NCI-H2029 (cell line): ENCODE measurements around the gene HAUS8.
"Not testable (repeated sequence)": the region's sequence is repeated elsewhere in the genome, so short reads cannot be mapped to it uniquely, and the experiment has no call there.

Experiments used
- DNase-seq: peaks from one replicate; lab custom pipeline; 2025; lab: John Stamatoyannopoulos, UW

The HAUS8 gene

DNA sequence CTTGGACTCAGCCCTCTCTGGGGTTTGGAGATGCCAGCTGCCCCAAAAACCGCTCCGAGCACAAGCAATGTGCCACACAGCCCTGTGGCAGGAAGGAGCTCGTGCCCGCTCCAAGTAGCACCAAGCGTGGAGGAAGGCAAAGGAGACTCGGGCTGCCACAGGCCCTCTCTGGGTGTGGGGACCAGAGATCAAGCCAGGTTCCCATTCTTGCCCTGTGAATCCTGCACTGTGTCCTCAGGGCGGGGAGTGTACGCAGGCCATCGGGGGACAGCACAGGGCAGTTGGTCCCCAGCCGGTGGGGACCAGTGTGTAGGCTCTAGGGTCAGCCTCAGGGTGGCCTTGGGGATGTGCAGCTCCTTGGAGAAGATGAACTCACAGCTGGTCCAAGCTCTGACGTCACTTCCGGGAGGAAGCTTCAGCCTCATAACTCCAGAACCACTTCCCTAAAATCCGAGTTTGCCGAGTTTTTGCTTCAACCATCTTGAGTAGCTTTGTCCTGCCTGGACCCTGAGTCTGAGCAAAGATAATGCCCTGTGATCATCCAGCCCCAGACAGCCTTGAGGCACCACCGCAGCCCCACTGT, 39.3 kb downstream of the HAUS8 start:
- DNase-seq: no peak

GRCh38 chr19:17031741-17032140, 43.5 kb downstream of the HAUS8 start:
- no peak for DNase-seq

- DNase-seq: no peak
These were observed 47.7 kb downstream of the HAUS8 start for GRCh38 chr19:17027535-17027975.

DNA sequence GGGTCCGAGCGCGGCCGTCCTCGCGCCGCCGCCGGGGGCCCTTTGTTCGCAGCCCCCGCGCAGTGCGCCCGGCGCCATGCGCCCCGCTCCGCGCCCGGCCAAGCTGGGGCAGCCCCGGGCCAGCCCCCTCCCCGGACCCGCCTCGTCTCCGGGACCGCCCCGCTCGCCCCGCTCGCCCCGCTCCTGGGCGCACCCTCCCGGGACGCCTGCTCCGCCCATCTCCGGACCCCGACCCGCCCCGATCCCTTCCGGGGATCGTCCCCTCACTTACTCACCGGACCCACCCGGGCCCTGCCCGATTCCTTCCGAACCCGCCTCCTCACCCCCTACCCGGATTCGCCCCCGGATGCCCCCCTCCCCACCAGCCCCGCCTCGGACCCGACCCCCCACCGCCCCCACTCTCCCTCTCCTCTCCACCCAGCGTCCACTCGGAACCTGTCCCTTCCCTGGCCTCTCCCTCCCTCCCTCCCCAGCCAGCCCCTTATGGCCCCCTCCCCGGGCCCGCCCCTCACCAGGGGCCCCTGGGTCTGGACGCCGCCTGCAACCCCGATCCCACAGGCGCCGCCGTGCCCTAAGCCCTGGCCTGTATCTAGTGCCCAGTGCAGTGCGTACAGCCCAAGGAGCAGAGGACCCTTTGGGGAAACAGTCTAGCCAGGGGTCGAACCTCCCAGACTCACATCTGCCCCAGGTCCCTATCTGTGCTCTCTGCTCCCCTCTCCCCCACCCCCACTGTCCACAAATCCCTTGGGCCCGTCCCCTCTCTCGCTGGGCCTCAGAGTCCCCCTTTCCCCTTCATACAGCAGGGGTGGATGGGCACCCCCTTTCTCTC, 48.3 kb downstream of the HAUS8 start, which contains the start of gene CPAMD8:
Gene CPAMD8, minus strand, starts transcription at position 105 of the 829 bp plus-strand sequence. CDS start 168 bp downstream, outside the sequence.
- DNase-seq: no peak

DNA sequence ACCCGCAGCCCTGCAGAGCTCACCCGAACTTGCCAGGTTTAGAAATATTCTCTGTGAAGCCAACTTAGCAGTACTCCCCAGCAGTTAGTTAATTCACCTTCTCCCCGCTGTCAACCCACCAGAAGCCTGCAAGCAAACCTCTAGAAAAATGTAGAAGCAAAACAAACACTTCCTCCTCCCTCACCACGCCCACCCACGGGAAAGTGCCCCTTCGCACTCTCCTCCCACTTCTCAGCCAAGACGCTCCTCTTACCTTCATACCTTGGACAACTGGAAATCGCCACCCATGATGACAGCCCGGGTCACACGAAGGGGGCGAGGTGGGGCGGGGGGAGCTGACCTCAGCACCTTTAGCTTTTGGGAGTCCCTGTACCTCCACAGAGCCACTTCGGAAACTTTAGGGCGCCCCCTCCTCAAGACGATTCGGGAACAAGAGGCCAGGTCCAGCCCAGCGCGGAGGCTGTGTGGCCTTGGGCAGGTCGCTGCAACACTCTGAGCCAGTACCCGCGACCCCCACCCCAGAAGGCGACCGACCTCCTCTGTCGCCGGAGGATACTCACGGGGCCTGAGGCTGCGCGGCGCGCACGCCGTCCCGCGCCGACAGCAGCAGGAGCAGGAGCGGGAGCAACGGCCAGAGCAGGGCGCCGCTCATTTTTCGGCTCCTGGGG, 49.1 kb downstream of the HAUS8 start:
- no peak for DNase-seq

- DNase-seq: no peak
These were observed 49.9 kb downstream of the HAUS8 start for GRCh38 chr19:17025361-17025760.

GRCh38 chr19:17024941-17025340, 50.3 kb downstream of the HAUS8 start:
- DNase-seq: not testable (repeated sequence)

- DNase-seq: no peak
These were observed 51.4 kb downstream of the HAUS8 start for GRCh38 chr19:17023805-17024204.

- DNase-seq: no peak
These were observed 52.5 kb downstream of the HAUS8 start for GRCh38 chr19:17022738-17023137.

DNA sequence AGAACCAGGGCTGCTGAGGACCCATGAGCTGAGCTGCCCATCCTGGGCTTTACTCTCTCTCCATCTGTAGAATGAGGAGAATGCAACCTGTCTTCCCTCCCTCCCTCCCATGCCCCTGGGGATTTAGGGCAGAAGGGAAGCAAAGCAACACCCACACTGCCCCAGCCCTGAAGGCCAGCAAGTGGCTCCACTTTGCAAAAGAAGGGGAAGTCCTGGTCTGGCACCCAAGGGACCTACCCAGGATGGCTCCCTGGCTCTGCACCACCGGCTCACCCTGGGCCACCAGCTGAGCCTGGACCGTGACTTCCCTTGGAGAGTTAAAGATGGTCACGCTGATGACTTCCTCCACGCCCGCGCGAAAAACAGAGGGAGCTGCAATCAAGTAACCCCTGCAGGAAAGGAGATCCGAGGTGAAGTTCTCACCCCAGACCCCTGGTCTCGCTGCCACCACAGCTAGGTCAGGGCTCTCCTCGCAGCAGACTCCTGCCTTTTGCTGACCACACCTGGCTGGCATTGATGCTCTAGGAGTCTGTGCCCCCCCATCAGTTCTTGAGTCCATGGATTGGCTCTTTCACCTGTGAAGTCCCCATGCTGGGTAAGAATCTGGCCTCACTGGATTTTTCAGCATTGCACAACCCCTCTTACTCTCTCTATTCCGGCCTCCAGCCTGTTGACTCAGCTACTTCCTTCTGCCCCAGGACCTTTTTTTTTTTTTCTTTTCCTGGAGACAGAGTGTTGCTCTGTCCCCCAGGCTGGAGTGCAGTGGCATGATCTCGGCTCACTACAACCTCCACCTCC, 53.3 kb downstream of the HAUS8 start:
- no peak for DNase-seq

- no peak for DNase-seq
These were observed 53.9 kb downstream of the HAUS8 start for GRCh38 chr19:17021328-17021727.

- DNase-seq: no peak
These were observed 54.4 kb downstream of the HAUS8 start for GRCh38 chr19:17020823-17021222.

DNA sequence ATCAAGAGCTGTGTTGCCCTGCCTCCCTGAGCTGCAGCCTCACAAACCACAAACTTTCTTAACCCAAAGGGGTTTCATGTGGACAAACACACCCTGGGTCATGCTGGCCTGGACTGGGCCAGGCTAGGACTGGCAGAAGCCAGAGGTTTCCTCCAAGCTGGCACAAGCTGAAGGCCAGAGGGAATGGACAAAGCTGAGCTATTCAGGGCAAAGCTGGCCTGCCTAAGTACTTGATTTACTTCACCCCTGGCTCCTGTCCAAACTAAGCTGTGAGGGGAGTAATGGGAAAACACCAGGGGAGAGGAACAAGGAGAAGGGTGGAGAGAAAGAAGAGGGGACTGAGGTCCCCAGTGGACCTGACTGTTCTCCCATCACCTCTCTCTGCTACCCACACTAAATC, 54.9 kb downstream of the HAUS8 start:
- no peak for DNase-seq

DNA sequence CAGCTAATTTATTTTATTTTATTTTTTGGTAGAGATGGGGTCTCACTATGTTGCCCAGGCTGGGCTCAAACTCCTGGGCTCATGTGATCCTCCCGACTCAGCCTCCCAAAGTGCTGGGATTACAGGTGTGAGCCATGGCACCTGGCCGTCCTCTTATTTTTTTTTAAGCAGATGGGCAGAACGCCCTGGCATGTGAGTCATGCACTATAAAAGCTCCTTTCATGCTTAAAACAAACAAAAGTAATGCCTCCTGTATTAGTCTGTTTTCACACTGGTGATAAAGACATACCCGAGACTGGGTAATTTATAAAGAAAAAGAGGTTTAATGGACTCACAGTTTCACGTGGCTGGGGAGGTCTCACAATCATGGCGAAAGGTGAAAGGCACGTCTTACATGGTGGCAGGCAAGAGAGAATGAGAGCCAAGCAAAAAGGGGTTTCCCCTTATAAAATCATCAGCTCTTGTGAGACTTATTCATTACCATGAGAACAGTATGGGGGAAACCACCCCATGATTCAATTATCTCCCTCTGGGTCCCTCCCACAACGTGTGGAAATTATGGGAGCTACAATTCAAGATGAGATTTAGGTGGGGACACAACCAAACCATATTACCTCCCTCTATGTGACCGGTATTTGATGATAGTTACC, 60.9 kb downstream of the HAUS8 start:
- not testable (repeated sequence) for DNase-seq

- no peak for DNase-seq
These were observed 63.8 kb downstream of the HAUS8 start for GRCh38 chr19:17011485-17011884.

DNA sequence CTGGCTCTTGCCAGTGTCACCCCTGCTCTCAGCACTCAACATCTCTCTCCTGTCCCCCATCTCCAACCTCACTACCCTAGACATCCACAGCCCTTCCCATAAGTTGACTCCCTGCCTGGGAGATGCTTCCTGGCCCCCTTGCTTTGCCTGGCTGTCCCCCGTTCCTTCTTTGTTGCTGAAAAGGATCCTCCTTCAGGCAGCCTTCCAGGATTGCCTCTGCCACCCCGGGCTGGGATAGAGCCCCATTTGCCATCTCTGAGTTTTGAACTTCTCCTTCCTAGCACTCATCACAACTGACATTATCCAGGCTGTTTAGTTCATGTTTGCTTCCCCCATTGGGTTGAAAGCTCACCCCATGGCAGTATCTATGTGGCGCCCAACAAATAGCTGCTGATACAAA, 68.7 kb downstream of the HAUS8 start:
- DNase-seq: no peak

DNA sequence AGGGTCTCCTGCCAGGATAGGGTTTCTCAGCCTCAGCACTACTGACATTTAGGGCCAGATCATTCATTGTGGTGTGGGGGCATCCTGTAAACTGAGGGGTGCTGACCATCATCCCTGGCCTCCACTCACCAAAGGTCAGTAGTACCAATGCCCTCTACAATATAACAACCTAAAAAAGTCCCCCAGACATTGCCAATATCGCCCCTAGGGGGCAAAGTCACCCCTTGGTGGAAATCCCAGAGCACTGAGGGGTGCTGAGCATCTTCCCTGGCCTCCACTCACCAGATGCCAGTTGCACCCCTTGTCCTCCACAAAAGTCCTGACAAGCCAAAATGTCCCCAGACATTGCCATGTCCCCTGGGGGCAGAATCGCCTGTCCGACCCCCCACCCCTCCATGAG, 70.3 kb downstream of the HAUS8 start:
- DNase-seq: no peak

GRCh38 chr19:17004386-17004785, 70.9 kb downstream of the HAUS8 start:
- DNase-seq: no peak

GRCh38 chr19:17002455-17002854, 72.8 kb downstream of the HAUS8 start:
- DNase-seq: no peak

DNA sequence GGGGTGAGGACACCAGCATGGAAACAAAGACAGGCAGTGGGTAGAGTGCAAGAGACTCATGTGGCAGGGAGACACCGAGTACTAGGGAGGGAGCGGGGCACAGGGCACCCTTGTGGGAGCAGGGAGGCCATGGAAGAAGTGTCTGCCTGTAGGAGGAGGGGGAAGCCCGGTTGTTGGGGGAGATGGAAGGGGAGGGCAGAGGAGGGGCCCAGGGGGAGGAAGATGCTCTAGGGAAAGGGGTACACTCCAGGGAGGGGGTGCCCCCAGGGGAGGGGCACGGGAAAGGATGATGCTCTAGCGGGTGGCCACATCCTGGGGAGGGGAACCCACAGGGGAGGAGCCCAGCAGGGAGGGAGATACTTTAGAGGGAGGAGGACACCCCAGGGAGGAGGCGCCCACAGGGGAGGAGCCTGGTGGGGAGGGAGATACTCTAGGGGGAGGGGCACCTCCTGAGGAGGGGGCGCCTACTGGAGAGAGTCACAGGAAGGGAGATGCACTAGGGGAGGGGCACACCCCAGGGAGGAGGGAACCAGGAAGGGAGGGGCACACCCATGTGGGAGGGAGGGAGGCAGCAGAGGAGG, 73.6 kb downstream of the HAUS8 start:
- DNase-seq: no peak
